HG03066 (cell line): ENCODE measurements around the gene MGAM2.

Experiments used
- ATAC-seq: cut with Tn5 transposase; IDR thresholded peaks from one replicate; pipeline ENCODE4 v1.9.1; 2021; ENCODE audit warnings: low read depth; ENCODE audit not compliant: unreplicated experiment

MGAM2 gene

GRCh38 chr7:142172932-142173331 lies 61.4 kb downstream of the MGAM2 start:
- no peak for ATAC-seq

- no peak for ATAC-seq
Measured at GRCh38 chr7:142174441-142174840, 62.9 kb downstream of the MGAM2 start.

- ATAC-seq: no peak
Measured at GRCh38 chr7:142175594-142175993, 64.1 kb downstream of the MGAM2 start.

- no peak for ATAC-seq
Measured at GRCh38 chr7:142176901-142177300, 65.4 kb downstream of the MGAM2 start.

- ATAC-seq: no peak
Measured at GRCh38 chr7:142177869-142178268, 66.4 kb downstream of the MGAM2 start.

GRCh38 chr7:142180426-142180825 lies 68.9 kb downstream of the MGAM2 start:
- ATAC-seq: no peak

GRCh38 chr7:142181211-142181610 lies 69.7 kb downstream of the MGAM2 start:
- no peak for ATAC-seq

GRCh38 chr7:142181966-142182365 lies 70.4 kb downstream of the MGAM2 start:
- ATAC-seq: no peak

GRCh38 chr7:142185069-142185468 lies 73.6 kb downstream of the MGAM2 start:
- ATAC-seq: no peak

- ATAC-seq: no peak
Measured at GRCh38 chr7:142185801-142186200, 74.3 kb downstream of the MGAM2 start.

GRCh38 chr7:142188154-142188553 lies 76.6 kb downstream of the MGAM2 start:
- no peak for ATAC-seq

- no peak for ATAC-seq
Measured at GRCh38 chr7:142188846-142189245, 77.3 kb downstream of the MGAM2 start.

- ATAC-seq: no peak
Measured at GRCh38 chr7:142194201-142194600, 82.7 kb downstream of the MGAM2 start.

- no peak for ATAC-seq
Measured at GRCh38 chr7:142196066-142196840, 84.7 kb downstream of the MGAM2 start.

GRCh38 chr7:142200206-142200605 lies 88.7 kb downstream of the MGAM2 start:
- no peak for ATAC-seq

GRCh38 chr7:142228537-142229104 lies 117.1 kb downstream of the MGAM2 start:
- no peak for ATAC-seq

GRCh38 chr7:142231716-142232115 lies 120.2 kb downstream of the MGAM2 start:
- ATAC-seq: no peak

GRCh38 chr7:142240546-142240945 lies 129.0 kb downstream of the MGAM2 start:
- no peak for ATAC-seq

GRCh38 chr7:142243823-142244222 lies 132.3 kb downstream of the MGAM2 start:
- ATAC-seq: no peak

- ATAC-seq: no peak
Measured at GRCh38 chr7:142248166-142249160, 136.9 kb downstream of the MGAM2 start.

GRCh38 chr7:142249918-142250317 lies 138.4 kb downstream of the MGAM2 start:
- ATAC-seq: no peak
